ENCODE measurements around the gene ADPGK. TPM values are rescaled to one million over a fixed set of nuclear protein-coding genes. Genes with fewer than 3 reads are reported as not detected.

Gene ADPGK
- total RNA-seq, 1 experiment from 2014 or later, result 54.8 TPM

DNA sequence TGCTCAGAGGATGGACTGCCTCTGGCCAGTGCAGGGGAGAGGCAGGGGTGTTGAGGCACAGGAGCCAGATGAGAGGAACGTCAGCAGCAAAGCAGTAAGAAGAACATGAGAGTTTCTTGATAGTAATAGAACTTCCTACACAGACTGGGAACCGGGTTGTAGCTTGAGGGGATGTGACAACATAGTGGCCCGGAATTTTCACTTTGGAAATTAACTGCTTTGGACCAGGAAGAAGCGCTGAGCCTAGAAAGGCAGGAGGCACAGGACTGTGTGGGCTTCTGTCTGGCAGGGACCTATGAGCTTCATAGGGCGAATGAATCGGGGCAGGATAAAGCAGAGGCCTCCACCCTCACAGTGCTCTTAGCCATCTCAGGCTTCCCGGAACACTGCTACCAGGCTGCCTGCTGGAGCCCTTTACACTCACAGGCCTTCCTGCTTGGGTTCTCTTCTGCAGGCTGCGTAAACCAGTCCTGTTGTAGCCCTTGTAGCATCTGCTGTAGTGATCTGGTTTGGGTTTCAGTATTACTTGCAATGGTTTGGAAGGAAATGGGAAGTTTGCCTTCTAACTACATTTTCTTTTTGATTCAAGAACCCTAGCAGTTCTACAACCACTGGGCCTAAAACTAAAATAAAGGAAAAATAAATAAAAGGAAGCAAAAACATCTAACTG is 3.3 kb upstream of the ADPGK start:
- H3K36me3 Mint-ChIP-seq (ENCODE audit: insufficient read depth in 1 of 3, low read depth in 3 of 3), result no peaks in the 10 kb centered on the region

More for the DNA sequence above, 3.3 kb upstream of the ADPGK start:
- Histone ChIP-seq H3K56ac (ENCODE audit: insufficient read length, low read depth, low read length) (no peak overlapping the region), H3K27ac (ENCODE audit: insufficient read length, low read depth, low read length) (no peak overlapping the region), H4K5ac (ENCODE audit: insufficient read length, low read depth, low read length) (no peak overlapping the region), H2BK12ac (ENCODE audit: insufficient read length, low read depth, low read length) (no peak overlapping the region), H4K91ac (ENCODE audit: insufficient read length, low read depth, low read length) (no peak overlapping the region), H2BK5ac (ENCODE audit: insufficient read length, low read length) (no peak overlapping the region), H2BK20ac (ENCODE audit: low read depth, low read length, poor library complexity, severe bottlenecking) (no peak overlapping the region), H3K23ac (ENCODE audit: insufficient read length, low read depth, low read length) (no peak overlapping the region), H3K14ac (ENCODE audit: insufficient read depth, low read length) (no peak overlapping the region), H4K8ac (replicated peaks; ENCODE audit: insufficient read length, low read depth, low read length) (no peak overlapping the region), H3T11ph (ENCODE audit: low read length) (no peak overlapping the region), H3K23me2 (ENCODE audit: insufficient read length, low read depth, low read length, poor library complexity, severe bottlenecking) (peaks cover 3% of the 10 kb centered on the region), H2BK120ac (ENCODE audit: low read depth, low read length, poor library complexity, severe bottlenecking) (no peak overlapping the region), H3K18ac (ENCODE audit: insufficient read length, low read depth, low read length) (no peak overlapping the region), H3K27me3 (ENCODE audit: insufficient read depth, low read length) (no peaks in the 10 kb centered on the region), H3K79me1 (ENCODE audit: insufficient read depth, low read depth, low read length, poor library complexity, severe bottlenecking) (no peaks in the 10 kb centered on the region), H3K4ac (ENCODE audit: low read depth, low read length) (no peak overlapping the region; the same call in 1 of the 2 replicates), H4K20me1 (ENCODE audit: control insufficient read depth, insufficient read depth, insufficient read length) (no peaks in the 10 kb centered on the region), H2AFZ (ENCODE audit: low read length) (no peak overlapping the region), H3K9ac (ENCODE audit: extremely low read depth, insufficient read length, low read length) (no peak overlapping the region), H3K4me2 (ENCODE audit: insufficient read depth, insufficient read length, low read length) (no peak overlapping the region), H2BK15ac (ENCODE audit: low read depth, low read length) (no peak overlapping the region), H2AK5ac (ENCODE audit: insufficient read length, low read length) (no peak overlapping the region), H3K79me2 (ENCODE audit: insufficient read depth, low read length) (peaks cover 5% of the 10 kb centered on the region; the same call in 1 of the 2 replicates), H3K9me3 (ENCODE audit: control insufficient read depth, low read depth, low read length) (no peaks in the 10 kb centered on the region), H3K4me1 (ENCODE audit: insufficient read depth, low read length) (peaks cover 5% of the 10 kb centered on the region; the same call in 1 of the 2 replicates)
- WGBS (ENCODE audit: extremely low coverage, insufficient read length, low lambda C conversion rate), result no CpG with 5 or more reads among the region's 8 CpGs
- no peak for DNase-seq
- TF ChIP-seq, protein P1, sequence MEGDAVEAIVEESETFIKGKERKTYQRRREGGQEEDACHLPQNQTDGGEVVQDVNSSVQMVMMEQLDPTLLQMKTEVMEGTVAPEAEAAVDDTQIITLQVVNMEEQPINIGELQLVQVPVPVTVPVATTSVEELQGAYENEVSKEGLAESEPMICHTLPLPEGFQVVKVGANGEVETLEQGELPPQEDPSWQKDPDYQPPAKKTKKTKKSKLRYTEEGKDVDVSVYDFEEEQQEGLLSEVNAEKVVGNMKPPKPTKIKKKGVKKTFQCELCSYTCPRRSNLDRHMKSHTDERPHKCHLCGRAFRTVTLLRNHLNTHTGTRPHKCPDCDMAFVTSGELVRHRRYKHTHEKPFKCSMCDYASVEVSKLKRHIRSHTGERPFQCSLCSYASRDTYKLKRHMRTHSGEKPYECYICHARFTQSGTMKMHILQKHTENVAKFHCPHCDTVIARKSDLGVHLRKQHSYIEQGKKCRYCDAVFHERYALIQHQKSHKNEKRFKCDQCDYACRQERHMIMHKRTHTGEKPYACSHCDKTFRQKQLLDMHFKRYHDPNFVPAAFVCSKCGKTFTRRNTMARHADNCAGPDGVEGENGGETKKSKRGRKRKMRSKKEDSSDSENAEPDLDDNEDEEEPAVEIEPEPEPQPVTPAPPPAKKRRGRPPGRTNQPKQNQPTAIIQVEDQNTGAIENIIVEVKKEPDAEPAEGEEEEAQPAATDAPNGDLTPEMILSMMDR (conservative IDR thresholded peaks at IDR 0.05), result no peak
- Mint-ChIP-seq H3K27me3 (ENCODE audit: low read depth) (peaks cover 10% of the 10 kb centered on the region), H3K4me3 (no peak overlapping the region), H3K4me1 (peaks cover 11% of the 10 kb centered on the region in 2 experiments), H3K9me3 (no peaks in the 10 kb centered on the region; a peak in 1 of 5 replicates), H3K27ac (no peak overlapping the region)
